SU-DHL-6 (cell line): Measurements from ENCODE around the gene NOS1.

Experiments used
- H2AFZ ChIP-seq: fragments of 200-600 bp; sonication (generic); 2 replicates; pipeline ENCODE4 v1.6.1; 2014; ENCODE audit warnings: low read depth, mild to moderate bottlenecking, moderate library complexity, mixed read lengths, antibody characterized with exemption, low read length; ENCODE audit not compliant: severe bottlenecking
- H3F3A ChIP-seq: fragments of 200-600 bp; shearing (Covaris generic); 2 replicates; pipeline ENCODE4 v1.6.0; 2016; ENCODE audit warnings: antibody characterized with exemption, mild to moderate bottlenecking; ENCODE audit not compliant: insufficient read depth
- H3K27ac ChIP-seq: fragments of 200-600 bp; sonication (generic); 2 replicates; pipeline ENCODE4 v1.5.1; 2016; ENCODE audit warnings: low read depth, mild to moderate bottlenecking, low read length, moderate library complexity, mixed read lengths
- H3K27me3 ChIP-seq: fragments of 200-600 bp; sonication (generic), shearing (Covaris generic); 2 replicates; pipeline ENCODE4 v1.6.0; 2014; ENCODE audit warnings: mild to moderate bottlenecking, low read length
- H3K36me3 ChIP-seq: fragments of 200-600 bp; sonication (generic); 2 replicates; pipeline ENCODE4 v1.6.1; 2014; ENCODE audit warnings: mild to moderate bottlenecking, low read length, mixed read lengths
- H3K4me2 ChIP-seq: fragments of 300-600, 200-600 bp; shearing (Covaris generic), sonication (generic); 2 replicates; pipeline ENCODE4 v1.6.0; 2014; ENCODE audit warnings: low read length, low read depth, mild to moderate bottlenecking; ENCODE audit not compliant: poor library complexity, severe bottlenecking
- H3K4me3 ChIP-seq: fragments of 200-600 bp; sonication (generic); 2 replicates; pipeline ENCODE4 v1.5.1; 2014; ENCODE audit warnings: antibody characterized with exemption, low read length, mild to moderate bottlenecking, mixed read lengths; ENCODE audit not compliant: insufficient read depth, poor library complexity, severe bottlenecking
- H3K79me2 ChIP-seq: fragments of 200-600 bp; sonication (generic); 2 replicates; pipeline ENCODE4 v1.6.1; 2014; ENCODE audit warnings: mild to moderate bottlenecking, low read length, moderate library complexity; ENCODE audit not compliant: insufficient read depth
- H3K9ac ChIP-seq: fragments of 200-600 bp; sonication (generic); 2 replicates; pipeline ENCODE4 v1.7.0; 2014; ENCODE audit warnings: mild to moderate bottlenecking, low read length
- H3K9me2 ChIP-seq: fragments of 200-600 bp; sonication (generic); replicated peaks from 2 replicates; pipeline ENCODE4 v1.6.1; 2014; ENCODE audit warnings: low read length; ENCODE audit not compliant: insufficient read depth
- H3K9me3 ChIP-seq: fragments of 200-600 bp; sonication (generic); 2 replicates; pipeline ENCODE4 v1.6.1; 2014; ENCODE audit warnings: low read length, mixed read lengths; ENCODE audit not compliant: insufficient read depth
- H4K20me1 ChIP-seq: fragments of 200-600 bp; sonication (generic); 2 replicates; pipeline ENCODE4 v1.6.1; 2014; ENCODE audit warnings: low read depth, mild to moderate bottlenecking, antibody characterized with exemption, low read length, moderate library complexity, mixed read lengths
- EZH2phosphoT487 ChIP-seq: fragments of 200-600 bp; sonication (generic), shearing (Covaris generic); conservative IDR thresholded peaks from 2 replicates; pipeline ENCODE4 v1.6.1; 2018; ENCODE audit warnings: mild to moderate bottlenecking, antibody characterized with exemption, low read length, moderate library complexity, mixed read lengths
- TF ChIP-seq, protein P1 (sequence below): fragments of 200-600 bp; sonication (generic); IDR thresholded peaks from one replicate; pipeline ENCODE4 v1.5.1; 2017; ENCODE audit warnings: antibody characterized with exemption, mild to moderate bottlenecking, low read length, moderate library complexity; ENCODE audit not compliant: insufficient read depth, poor library complexity, severe bottlenecking

NOS1 gene

DNA sequence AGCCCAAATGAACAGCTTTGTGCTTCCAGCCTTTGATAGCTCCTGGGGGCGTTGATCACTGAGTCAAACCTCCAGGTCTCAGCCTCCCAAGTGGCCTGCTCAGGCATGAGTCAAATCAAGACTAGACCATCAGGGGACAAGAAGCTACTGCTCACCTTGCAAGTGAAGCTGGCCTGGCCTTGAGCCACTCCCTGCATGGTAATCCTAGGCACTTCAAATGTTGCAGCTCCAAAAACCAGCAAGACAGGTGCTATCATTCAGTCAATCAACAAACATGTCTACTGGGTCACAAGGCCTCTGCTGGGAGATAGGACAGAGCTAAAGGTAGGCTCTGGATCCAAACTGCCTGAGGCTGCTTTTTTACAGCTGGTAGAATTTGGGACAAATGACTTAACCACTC lies 33.1 kb upstream of the NOS1 start:
- no peak overlapping the region for H3K4me2 ChIP-seq
- TF ChIP-seq, protein P1, sequence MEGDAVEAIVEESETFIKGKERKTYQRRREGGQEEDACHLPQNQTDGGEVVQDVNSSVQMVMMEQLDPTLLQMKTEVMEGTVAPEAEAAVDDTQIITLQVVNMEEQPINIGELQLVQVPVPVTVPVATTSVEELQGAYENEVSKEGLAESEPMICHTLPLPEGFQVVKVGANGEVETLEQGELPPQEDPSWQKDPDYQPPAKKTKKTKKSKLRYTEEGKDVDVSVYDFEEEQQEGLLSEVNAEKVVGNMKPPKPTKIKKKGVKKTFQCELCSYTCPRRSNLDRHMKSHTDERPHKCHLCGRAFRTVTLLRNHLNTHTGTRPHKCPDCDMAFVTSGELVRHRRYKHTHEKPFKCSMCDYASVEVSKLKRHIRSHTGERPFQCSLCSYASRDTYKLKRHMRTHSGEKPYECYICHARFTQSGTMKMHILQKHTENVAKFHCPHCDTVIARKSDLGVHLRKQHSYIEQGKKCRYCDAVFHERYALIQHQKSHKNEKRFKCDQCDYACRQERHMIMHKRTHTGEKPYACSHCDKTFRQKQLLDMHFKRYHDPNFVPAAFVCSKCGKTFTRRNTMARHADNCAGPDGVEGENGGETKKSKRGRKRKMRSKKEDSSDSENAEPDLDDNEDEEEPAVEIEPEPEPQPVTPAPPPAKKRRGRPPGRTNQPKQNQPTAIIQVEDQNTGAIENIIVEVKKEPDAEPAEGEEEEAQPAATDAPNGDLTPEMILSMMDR, result no peak
- no peak for TF ChIP-seq EZH2phosphoT487

DNA sequence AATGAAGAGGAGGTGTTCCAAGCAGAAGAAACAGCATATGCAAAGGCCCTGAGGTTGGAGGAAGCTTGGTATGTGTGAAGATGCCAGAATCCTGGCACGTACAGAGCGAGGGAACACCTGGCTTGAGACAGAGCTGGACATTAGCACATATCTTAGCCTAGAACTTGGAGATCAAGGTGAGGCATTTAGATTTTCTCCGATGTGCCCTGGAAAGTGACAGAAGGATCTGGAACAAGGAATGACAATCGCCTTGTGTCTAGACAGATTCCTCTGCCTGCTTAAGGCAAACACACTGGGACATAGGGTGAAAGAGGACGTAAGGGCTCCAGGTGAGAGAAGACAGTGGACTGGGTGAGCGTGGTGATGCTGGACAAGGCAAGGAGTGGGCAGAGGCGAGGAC lies 32.2 kb upstream of the NOS1 start:
- Histone ChIP-seq H2AFZ (no peak overlapping the region), H3K4me2 (no peak overlapping the region), H3K79me2 (no peaks in the 10 kb centered on the region), H3K4me3 (no peak overlapping the region), H3K27ac (no peak overlapping the region), H3K36me3 (no peaks in the 10 kb centered on the region), H3K9me2 (no peaks in the 10 kb centered on the region), H3K9ac (no peak overlapping the region), H4K20me1 (no peaks in the 10 kb centered on the region), H3K9me3 (no peaks in the 10 kb centered on the region), H3F3A (no peaks in the 10 kb centered on the region), H3K27me3 (no peaks in the 10 kb centered on the region)
- TF ChIP-seq, protein P1, result no peak
- no peak for TF ChIP-seq EZH2phosphoT487

More for the DNA sequence above, 33.1 kb upstream of the NOS1 start:
- no peaks in the 10 kb centered on the region for H4K20me1 ChIP-seq
- no peaks in the 10 kb centered on the region for H3K9me2 ChIP-seq
- no peak overlapping the region for H2AFZ ChIP-seq
- H3F3A ChIP-seq, result no peaks in the 10 kb centered on the region
- H3K9me3 ChIP-seq, result no peaks in the 10 kb centered on the region
- no peaks in the 10 kb centered on the region for H3K79me2 ChIP-seq
- no peak overlapping the region for H3K9ac ChIP-seq
- no peak overlapping the region for H3K27ac ChIP-seq
- H3K27me3 ChIP-seq, result no peaks in the 10 kb centered on the region
- H3K36me3 ChIP-seq, result no peaks in the 10 kb centered on the region
- H3K4me3 ChIP-seq, result no peak overlapping the region

DNA sequence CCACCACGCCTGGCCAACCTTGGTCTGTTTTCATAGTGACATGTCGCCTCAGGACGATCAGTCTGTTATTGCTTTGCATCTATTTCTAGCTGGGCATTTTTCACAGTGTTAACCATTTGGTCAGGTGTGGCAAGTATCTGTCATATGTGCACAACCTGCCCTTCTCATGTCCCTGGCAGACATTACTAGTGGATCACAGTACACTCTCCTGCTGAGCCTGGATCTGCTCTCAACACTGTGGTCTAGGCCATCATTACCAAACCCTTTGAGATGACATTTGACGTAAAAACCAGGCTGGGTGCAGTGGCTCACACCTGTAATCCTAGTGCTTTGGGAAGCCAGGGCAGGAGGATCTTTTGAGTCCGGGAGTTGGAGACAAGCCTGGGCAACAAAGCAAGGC lies 29.4 kb upstream of the NOS1 start:
- no peaks in the 10 kb centered on the region for H3F3A ChIP-seq
- H2AFZ ChIP-seq, result no peak overlapping the region
- no peak overlapping the region for H3K4me2 ChIP-seq
- H3K4me3 ChIP-seq, result no peak overlapping the region
- H3K9ac ChIP-seq, result no peak overlapping the region
- H4K20me1 ChIP-seq, result no peaks in the 10 kb centered on the region
- no peaks in the 10 kb centered on the region for H3K79me2 ChIP-seq
- H3K27me3 ChIP-seq, result no peaks in the 10 kb centered on the region
- no peaks in the 10 kb centered on the region for H3K36me3 ChIP-seq
- TF ChIP-seq, protein P1, result no peak
- TF ChIP-seq EZH2phosphoT487, result no peak
- H3K9me2 ChIP-seq, result no peaks in the 10 kb centered on the region
- no peaks in the 10 kb centered on the region for H3K9me3 ChIP-seq
- H3K27ac ChIP-seq, result no peak overlapping the region
